Suprapubic skin (tissue), 4 donors: ENCODE measurements around the gene CCDC89.

Experiments used
- CTCF ChIP-seq, 2 donors: fragments of 200-600 bp in 1 of 2; fragments of 450-650 bp in 1 of 2; sonication (generic) in 1 of 2; IDR thresholded peaks; one replicate each; pipeline ENCODE4 v1.5.1; 2016 to 2019; ENCODE audit warnings: antibody characterized with exemption in 2 of 2, mild to moderate bottlenecking in 1 of 2, moderate library complexity in 1 of 2
- POLR2A ChIP-seq, 2 donors: fragments of 450-650 bp; IDR thresholded peaks; one replicate each; pipeline ENCODE4 v1.6.1; 2017; ENCODE audit warnings: antibody characterized with exemption in 2 of 2, mild to moderate bottlenecking in 2 of 2, moderate library complexity in 2 of 2
- POLR2AphosphoS5 ChIP-seq, 3 donors: sonication (generic); formaldehyde crosslinking; IDR thresholded peaks; one replicate each; pipeline ENCODE4 v1.6.1; 2017; ENCODE audit warnings: antibody characterized with exemption in 3 of 3

- no peak for TF ChIP-seq CTCF (IDR thresholded peaks at IDR 0.05)
- TF ChIP-seq POLR2A (IDR thresholded peaks at IDR 0.05), result no peak
- no peak for TF ChIP-seq POLR2AphosphoS5 (IDR thresholded peaks at IDR 0.05)
These were observed 19.0 kb upstream of the CCDC89 start for GRCh38 chr11:85704967-85705366.
